ENCODE measurements around the gene OCIAD2.
"Not testable (repeated sequence)": the region's sequence is repeated elsewhere in the genome, so short reads cannot be mapped to it uniquely, and the experiment has no call there.

The OCIAD2 gene

DNA sequence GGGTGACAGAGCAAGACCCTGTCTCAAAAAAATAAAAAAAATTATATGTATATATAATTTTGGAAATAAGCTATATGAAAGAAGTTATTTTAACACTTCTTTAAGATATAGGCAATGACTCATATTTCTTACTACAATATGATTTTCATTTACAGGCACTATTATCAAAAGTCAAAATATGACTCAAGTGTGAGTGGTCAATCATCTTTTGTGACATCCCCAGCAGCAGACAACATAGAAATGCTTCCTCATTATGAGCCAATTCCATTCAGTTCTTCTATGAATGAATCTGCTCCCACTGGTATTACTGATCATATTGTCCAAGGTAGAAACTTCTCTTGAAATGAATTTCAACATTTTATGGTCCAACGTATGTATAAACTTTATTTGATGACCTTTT lies 54.9 kb downstream of the OCIAD2 start:
- DNase-seq: no peak

DNA sequence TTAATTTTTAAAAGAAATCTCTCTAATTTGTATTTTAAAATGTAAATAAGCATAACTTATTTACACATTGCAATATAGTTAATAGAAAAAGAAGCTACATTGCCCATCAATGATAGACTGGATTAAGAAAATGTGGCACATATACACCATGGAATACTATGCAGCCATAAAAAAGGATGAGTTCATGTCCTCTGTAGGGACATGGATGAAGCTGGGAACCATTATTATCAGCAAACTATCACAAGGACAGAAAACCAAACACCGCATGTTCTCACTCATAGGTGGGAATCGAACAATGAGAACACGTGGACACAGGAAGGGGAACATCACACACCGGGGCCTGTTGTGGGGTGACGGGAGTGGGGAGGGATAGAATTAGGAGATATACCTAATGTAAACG lies 57.8 kb downstream of the OCIAD2 start:
- DNase-seq: not testable (repeated sequence)

DNA sequence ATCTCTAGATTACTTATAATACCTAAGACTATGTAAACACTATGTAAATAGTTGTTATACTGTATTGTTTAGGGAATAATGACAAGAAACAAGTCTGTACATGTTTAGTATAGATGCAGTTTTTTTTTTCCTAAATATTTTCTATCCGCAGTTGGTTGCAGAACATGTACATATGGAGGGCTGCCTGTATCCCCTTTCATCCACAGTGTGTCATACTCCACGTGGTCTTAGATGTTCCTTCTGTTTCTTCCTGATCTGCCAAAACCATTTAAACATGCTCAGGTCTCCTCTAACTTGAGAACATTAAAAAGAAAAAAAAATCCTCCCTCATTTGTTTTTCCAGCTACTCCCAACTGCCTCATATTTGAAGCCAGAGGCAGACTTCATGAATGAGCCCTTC lies 61.7 kb downstream of the OCIAD2 start:
- no peak for DNase-seq

DNA sequence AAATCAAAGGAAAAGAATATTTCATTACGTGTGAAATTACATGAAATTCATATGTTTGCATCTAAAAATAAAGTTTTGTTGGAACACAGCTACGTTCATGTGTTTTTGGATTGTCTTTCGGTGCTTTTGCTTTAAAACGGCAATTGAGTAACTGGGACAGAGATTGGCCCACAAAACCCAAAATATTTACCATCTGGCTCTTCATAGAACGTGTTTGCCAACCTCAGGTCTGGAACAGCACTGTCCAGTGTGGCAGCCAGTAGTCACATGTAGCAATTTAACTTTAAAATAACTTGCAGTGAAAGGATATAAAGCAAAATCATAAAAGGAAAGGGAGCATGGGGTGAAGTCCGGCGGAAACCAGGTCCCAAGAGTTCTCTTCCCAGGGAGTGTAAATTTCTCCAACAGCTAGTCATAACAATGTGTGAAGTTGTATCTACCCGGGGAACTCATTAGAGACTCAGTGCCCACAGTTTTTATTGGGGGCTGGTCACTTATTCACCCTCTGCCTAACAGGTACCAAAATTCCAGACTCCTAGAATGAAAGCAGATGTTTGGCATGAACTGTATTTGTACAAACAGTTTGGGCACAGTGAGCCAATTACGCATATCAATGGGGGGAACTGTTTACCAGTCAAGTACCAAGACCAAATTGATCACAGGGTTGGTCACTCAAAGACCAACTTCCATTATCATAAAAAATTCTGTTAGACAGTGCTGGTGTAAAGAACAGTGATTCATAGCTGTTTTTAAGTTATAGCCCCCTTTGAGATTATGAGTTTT lies 65.3 kb downstream of the OCIAD2 start:
- no peak for DNase-seq

DNA sequence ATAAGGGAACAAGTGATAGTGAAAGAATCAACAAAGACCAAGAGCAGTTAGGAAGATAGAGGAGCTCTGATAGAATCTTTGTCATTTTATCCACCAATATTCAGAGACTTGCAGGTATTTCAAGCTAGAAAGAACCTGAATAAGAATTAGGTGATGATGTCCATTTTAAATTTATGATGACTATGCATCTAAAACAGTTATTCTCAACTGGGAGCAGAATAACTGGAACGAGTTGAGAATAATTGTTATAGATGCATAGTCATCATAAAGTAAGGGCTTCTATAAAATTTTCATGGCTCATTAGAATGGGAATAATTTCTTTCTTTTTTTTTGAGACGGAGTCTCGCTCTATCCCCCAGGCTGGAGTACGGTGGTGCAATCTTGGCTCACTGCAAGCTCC lies 69.9 kb downstream of the OCIAD2 start:
- no peak for DNase-seq

Data from activated CD4-positive, alpha-beta T cell treated with anti-CD3 and anti-CD28 coated beads, Interleukin-2, amount 50 U/mL, for 4 hours (primary cell).